Endothelial cell of hepatic sinusoid (primary cell): ENCODE results near the gene EIF2S1.
"Not testable (repeated sequence)": the region's sequence is repeated elsewhere in the genome, so short reads cannot be mapped to it uniquely, and the experiment has no call there.

Experiments
- in situ Hi-C: cut with HindIII; loops from 2 replicates; pipeline ENCODE4 v1.10.0; 2017; ENCODE audit warnings: low sequenced_read_pairs

The EIF2S1 gene

GRCh38 chr14:67371247-67372148, 11.4 kb downstream of the EIF2S1 start:
- in situ Hi-C loops: no loop called here

GRCh38 chr14:67372833-67373232, 12.7 kb downstream of the EIF2S1 start:
- in situ Hi-C loops: no loop called here

DNA sequence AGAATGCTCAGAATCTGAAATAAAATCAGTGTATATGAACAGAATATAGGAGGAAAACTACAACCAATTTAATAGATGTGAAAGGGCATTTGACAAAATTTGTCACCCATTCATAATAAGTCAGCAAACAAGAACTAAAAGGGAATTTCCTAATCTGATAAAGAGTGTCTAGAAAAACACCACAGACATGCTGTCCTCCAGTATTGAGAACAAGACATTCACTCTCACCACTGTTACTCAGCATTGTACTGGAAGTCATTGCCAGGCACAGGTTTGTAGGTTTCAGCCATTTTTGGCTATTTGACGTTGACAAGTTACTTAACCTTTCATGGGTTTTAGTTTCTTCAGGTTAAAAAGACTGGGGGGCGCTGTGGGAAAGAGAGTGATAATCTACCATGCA, 13.2 kb downstream of the EIF2S1 start:
- in situ Hi-C loops: no loop called here

GRCh38 chr14:67377916-67378315, 17.8 kb downstream of the EIF2S1 start:
- in situ Hi-C loops: no loop called here

DNA sequence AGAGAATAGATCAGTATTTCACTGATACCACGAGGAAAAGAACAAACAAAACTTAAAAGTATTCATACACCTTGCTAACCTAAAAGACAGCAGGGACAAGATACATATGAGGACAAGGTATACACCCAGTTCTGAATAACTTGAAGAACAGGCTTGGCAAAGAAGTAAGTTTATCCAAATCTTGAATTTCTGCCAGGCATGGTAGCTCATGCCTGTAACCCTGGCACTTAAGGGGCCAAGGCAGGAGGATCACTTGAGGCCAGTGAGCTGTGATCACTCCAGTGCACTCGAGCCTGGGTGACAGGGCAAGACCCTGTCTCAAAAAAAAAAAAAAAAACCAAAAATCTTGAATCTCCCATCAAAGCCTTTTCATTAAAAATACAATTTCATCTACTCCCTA, 25.0 kb downstream of the EIF2S1 start:
- in situ Hi-C loops: no loop called here

DNA sequence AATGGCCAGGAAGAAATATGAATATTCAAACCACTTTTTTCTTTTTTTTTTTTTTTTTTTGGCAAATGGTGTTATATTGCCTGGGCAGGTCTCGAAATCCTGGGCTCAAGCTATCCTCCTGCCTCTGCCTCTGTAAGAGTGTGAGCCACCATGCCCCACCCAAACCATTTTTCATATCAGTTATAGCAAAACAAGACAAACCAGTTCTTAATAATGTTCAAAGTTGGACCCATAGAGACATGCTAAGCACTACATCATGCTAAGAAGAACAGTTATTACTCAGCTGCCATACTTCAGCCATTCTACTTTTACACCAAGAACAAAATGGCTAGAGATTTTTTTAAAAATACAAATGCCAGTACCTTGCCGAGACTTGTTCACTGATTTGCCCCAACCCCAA, 25.5 kb downstream of the EIF2S1 start:
- in situ Hi-C loops: no loop called here

GRCh38 chr14:67387195-67387594, 27.1 kb downstream of the EIF2S1 start:
- in situ Hi-C loops: no loop called here

- in situ Hi-C loops: no loop called here
These were observed 29.1 kb downstream of the EIF2S1 start for GRCh38 chr14:67389275-67389674.

DNA sequence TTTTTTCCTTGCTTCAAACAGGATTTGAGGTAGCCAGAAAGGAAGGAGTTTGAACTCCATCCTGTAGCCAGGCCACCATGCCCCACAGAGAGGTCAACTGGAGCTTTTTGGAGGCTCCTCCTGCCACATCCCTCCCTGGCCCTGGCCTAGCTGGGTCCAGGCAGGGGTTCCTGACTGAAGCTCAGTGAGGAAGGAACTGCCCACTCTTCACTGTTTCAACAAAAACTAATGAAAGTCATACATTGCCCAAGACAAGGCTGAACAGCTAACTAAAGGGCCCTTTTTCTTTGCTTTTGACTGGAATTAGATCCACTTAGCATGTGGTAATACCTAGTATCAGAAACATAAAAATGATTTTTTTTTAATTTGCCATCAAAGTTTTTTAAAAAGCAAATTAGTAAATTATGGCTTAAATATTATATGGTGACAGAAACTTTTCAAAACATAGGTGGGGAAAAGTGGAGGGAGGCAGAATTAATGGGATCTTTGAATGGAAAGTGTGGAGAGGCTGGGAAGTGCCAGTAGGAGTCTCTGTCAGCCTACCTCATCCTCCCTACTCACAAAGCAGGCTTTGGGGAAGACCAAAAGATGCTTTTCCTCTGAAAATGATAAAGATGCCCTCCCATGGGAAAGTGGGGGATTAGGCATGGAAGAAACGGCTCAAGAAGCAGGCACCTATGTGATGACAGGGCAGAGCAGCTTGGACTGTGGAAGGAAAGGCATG, 29.8 kb downstream of the EIF2S1 start:
- in situ Hi-C loops: no loop called here

DNA sequence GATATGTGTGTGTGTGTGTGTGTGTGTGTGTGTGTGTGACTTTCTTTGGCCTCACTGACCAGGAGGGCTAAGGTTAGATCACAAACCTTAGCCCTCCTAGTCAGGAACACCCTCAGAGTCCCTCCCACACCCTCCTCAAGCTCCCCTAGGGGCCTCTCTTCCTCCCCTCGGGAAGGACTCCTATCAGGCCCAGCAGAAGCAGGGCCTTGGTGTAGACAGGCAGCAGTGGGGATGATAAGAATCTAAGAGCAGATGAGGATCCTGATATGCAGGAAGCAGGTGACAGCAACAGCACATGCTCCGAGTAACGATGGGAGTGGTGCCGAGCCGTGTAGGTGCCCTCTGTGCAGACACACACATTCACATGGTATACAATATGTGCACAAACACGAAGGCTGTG, 31.1 kb downstream of the EIF2S1 start:
- in situ Hi-C loops: no loop called here

DNA sequence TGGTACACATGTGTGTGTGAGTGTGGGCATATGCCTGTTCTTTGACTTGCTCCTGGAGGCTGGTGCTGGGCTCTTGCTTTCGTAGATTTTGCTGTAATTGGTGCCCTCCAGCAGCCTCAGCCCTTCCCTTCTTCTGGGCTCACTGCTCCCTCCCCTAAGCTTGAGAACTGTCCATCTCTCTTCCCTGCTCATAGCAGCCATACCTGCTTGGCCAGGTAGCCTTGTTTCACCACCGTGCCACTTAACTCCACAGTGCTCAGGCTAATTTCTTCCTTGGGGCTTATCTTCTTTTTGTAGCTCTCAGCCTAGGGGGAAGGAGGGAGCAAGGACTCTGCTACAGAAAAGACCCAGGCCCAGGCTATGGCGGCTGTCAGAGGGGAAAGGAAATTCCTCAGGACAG, 32.0 kb downstream of the EIF2S1 start:
- in situ Hi-C loops: no loop called here

DNA sequence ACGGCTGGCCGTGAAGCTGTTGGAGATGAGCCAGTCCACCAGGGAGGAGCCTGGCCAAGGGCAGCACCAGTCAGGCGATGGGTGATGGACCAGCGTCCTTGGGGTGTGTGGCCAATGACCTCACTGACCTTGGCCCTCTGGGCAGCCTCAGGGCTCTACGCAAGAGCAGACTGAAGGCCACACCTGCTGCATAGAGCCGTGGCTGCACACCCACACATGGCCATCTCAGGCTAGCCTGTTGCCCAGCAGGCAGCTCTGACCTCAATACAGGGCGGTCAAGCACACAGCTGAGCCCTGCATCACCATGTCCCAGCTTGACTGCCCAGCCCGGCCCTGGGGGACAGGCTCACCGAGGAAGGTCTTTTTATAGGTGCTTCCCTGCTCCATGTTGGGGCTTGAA, 32.7 kb downstream of the EIF2S1 start:
- in situ Hi-C loops: no loop called here

DNA sequence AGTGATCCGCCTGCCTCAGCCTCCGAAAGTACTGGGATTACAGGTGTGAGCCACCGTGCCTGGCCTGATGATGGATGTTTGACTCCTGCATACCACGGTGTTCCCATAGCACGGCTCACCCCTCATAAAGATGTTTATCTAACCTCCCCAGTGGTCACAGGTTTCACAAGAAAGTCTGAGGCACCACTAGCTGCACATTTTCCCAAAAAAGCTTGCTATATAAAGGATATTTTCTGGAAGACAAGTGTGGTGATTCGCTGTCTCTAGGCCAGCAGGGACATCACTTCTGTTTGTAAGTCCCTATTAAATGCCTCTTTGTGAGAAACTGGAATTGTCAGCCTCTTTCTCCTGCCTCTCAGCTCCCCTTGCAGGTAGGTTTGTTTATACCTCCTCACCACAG, 33.6 kb downstream of the EIF2S1 start:
- in situ Hi-C loops: no loop called here

- in situ Hi-C loops: loop anchor here (5.0 kb wide), 1 partner anchor 118 kb away; no protein-coding TSS in a partner anchor
These were observed 35.2 kb downstream of the EIF2S1 start for GRCh38 chr14:67395086-67395875.

DNA sequence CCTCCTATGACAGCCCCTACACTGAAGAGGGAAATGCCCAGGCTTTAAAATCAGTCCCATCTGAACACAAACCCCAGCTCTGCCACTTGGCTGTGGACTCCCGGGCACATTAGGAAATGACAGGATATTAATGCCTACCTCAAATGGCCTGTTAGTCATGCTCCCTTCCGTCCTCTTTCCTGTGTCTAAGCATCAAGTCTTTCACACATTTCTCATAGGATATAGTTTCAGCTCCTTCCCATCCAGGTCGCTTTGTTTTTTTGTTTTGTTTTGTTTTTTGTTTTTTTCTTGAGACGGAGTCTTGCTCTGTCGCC, 35.7 kb downstream of the EIF2S1 start:
- in situ Hi-C loops: loop anchor here (5.0 kb wide), 1 partner anchor 119 kb away; no protein-coding TSS in a partner anchor

- in situ Hi-C loops: loop anchor here (5.0 kb wide), 1 partner anchor 119 kb away; no protein-coding TSS in a partner anchor
These were observed 36.3 kb downstream of the EIF2S1 start for GRCh38 chr14:67396381-67396970.

GRCh38 chr14:67397536-67397935, 37.4 kb downstream of the EIF2S1 start:
- in situ Hi-C loops: loop anchor here (5.0 kb wide), 1 partner anchor 120 kb away; no protein-coding TSS in a partner anchor

- in situ Hi-C loops: no loop called here
These were observed 40.3 kb downstream of the EIF2S1 start for GRCh38 chr14:67400434-67400833.

- in situ Hi-C loops: no loop called here
These were observed 45.6 kb downstream of the EIF2S1 start for GRCh38 chr14:67405771-67406170.

GRCh38 chr14:67408122-67408801, 48.1 kb downstream of the EIF2S1 start:
- in situ Hi-C loops: not testable (repeated sequence)
